Ovary (tissue), 9 donors: Measurements from ENCODE around the gene BUB1B. TPM values are rescaled to one million over a fixed set of nuclear protein-coding genes. Genes with fewer than 3 reads are reported as not detected.
"Not testable (repeated sequence)": the region's sequence is repeated elsewhere in the genome, so short reads cannot be mapped to it uniquely, and the experiment has no call there.

Experiments
- DNase-seq, 5 donors: peaks; one replicate each; pipeline ENCODE4 v3.0.0-alpha.2; 2019 to 2020
- H3K27ac ChIP-seq, 2 donors: fragments of 200-600 bp; one replicate each; pipeline versions ENCODE4 v1.5.1 to v1.8.0; 2019 to 2022
- H3K27me3 ChIP-seq: fragments of 200-600 bp; one replicate; pipeline ENCODE4 v1.8.0; 2022
- H3K36me3 ChIP-seq: fragments of 200-600 bp; sonication (generic); one replicate; pipeline ENCODE4 v1.5.1; 2019
- H3K4me1 ChIP-seq: one replicate; pipeline ENCODE4 v1.8.1; 2013; ENCODE audit warnings: mild to moderate bottlenecking, moderate library complexity; ENCODE audit not compliant: insufficient read depth
- H3K4me3 ChIP-seq: fragments of 200-600 bp; sonication (generic); one replicate; pipeline ENCODE4 v1.5.1; 2017
- H3K9me3 ChIP-seq, 2 donors: fragments of 200-600 bp in 1 of 2; sonication (generic) in 1 of 2; one replicate each; pipeline versions ENCODE4 v1.5.1 to v1.8.1; 2013 to 2019; ENCODE audit warnings: mild to moderate bottlenecking in 1 of 2, moderate library complexity in 1 of 2
- EP300 ChIP-seq: sonication (generic); formaldehyde crosslinking; IDR thresholded peaks from one replicate; pipeline ENCODE4 v1.6.1; 2017; ENCODE audit warnings: antibody characterized with exemption
- POLR2A ChIP-seq: fragments of 450-650 bp; IDR thresholded peaks from one replicate; pipeline ENCODE4 v1.6.1; 2017; ENCODE audit warnings: antibody characterized with exemption, mild to moderate bottlenecking, moderate library complexity
- WGBS, 3 donors: extraction: QIAGEN DNeasy Blood & Tissue Kit in 1 of 3; methylation state at CpG; one replicate each; pipeline versions ENCODE4 v1.1.5 to v1.1.7; 2013 to 2017; 5-methylcytosine and 5-hydroxymethylcytosine counted together
- intact Hi-C, 4 donors: fragments of 100-400 bp; cut with DNase I; formaldehyde crosslinking; loops; one replicate each; pipeline versions ENCODE4 v1.11.0 to v1.15.1; 2022 to 2023
- polyA plus RNA-seq, 2 donors: library from polyadenylated mRNA; stranded (reverse); fragments of 200-250 nt in 1 of 2; fragments of 350-450 nt in 1 of 2; fragmentation: Illumina TruSeq in 1 of 2; extraction: RNeasy Lipid Tissue Mini Kit (QIAGEN cat#74804) in 1 of 2; gene quantifications; one replicate each; pipeline ENCODE4 v1.2.3, GENCODE V29; 2013 to 2014
- total RNA-seq, 7 donors: library from RNA; depleted of rRNA in 2 of 7; stranded (reverse); fragments of >200 nt in 2 of 7; fragmentation: NEBNext Ultra II Directional in 3 of 7; extraction: Animal tissue kit (Norgen Biotek cat#: 25700) in 3 of 7; gene quantifications; one replicate each; pipeline versions ENCODE4 v1.1.0 to v1.2.4, GENCODE V29; 2016 to 2023
- TF ChIP-seq, protein P1 (sequence below), 3 donors: fragments of 450-650 bp in 2 of 3; fragments of 200-600 bp in 1 of 3; IDR thresholded peaks; one replicate each; pipeline versions ENCODE4 v1.5.1 to v1.8.0; 2016 to 2022; ENCODE audit warnings: antibody characterized with exemption in 3 of 3, mild to moderate bottlenecking in 1 of 3
- donor health status: DM: no; HTN: no; CAD: no; lungs with moderate emphysema.
- donor health status: DM: no; HTN: no; CAD: no.
- donor health status: Bipolar disorder and iron deficiency.
- donor health status: DM: yes; HTN: yes; CAD: no.
- donor health status: DM: no; HTN: no; CAD: no.
- donor health status: DM: yes; HTN: yes; CAD: no.

BUB1B gene
- total and polyA plus RNA-seq, 9 donors, result 0.43 to 2.4 (median 1.2) TPM; not detected in 1

DNA sequence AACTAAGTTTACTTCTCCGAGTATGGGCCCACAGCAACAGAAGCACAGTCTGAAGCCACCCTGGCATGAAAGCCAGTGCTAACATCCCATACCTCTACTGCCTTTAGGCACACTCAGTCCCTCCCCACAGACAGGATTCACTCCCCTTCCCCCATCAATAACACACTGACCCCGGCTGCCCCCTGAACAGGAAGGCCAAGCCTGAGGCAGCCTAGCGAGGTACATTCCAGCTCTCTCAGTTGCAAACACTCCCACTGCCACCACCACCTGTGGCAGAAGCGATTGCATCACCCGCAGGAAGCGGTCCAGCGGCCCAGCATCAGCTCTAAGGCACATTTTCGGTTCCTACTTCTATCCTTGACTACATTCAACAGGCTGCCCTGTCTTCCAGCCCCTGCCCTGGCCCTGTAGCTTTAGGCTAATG lies 45.2 kb upstream of the BUB1B start:
- intact Hi-C loops, result no loop called here
- H3K9me3 ChIP-seq, result no peaks in the 10 kb centered on the region
- no peaks in the 10 kb centered on the region for H3K27me3 ChIP-seq
- H3K4me1 ChIP-seq, result no peaks in the 10 kb centered on the region
- TF ChIP-seq EP300 (no peak), POLR2A (no peak)
- TF ChIP-seq, protein P1, sequence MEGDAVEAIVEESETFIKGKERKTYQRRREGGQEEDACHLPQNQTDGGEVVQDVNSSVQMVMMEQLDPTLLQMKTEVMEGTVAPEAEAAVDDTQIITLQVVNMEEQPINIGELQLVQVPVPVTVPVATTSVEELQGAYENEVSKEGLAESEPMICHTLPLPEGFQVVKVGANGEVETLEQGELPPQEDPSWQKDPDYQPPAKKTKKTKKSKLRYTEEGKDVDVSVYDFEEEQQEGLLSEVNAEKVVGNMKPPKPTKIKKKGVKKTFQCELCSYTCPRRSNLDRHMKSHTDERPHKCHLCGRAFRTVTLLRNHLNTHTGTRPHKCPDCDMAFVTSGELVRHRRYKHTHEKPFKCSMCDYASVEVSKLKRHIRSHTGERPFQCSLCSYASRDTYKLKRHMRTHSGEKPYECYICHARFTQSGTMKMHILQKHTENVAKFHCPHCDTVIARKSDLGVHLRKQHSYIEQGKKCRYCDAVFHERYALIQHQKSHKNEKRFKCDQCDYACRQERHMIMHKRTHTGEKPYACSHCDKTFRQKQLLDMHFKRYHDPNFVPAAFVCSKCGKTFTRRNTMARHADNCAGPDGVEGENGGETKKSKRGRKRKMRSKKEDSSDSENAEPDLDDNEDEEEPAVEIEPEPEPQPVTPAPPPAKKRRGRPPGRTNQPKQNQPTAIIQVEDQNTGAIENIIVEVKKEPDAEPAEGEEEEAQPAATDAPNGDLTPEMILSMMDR (IDR thresholded peaks at IDR 0.05), result no peak
- DNase-seq, result peak in 1 of 5 donors; percentile 23
- H3K4me3 ChIP-seq, result no peak overlapping the region
- 47 to 57% (median 56%) methylated on average over 8 of the region's 8 CpGs for WGBS, 3 donors
- H3K27ac ChIP-seq, result no peak overlapping the region
- no peaks in the 10 kb centered on the region for H3K36me3 ChIP-seq

DNA sequence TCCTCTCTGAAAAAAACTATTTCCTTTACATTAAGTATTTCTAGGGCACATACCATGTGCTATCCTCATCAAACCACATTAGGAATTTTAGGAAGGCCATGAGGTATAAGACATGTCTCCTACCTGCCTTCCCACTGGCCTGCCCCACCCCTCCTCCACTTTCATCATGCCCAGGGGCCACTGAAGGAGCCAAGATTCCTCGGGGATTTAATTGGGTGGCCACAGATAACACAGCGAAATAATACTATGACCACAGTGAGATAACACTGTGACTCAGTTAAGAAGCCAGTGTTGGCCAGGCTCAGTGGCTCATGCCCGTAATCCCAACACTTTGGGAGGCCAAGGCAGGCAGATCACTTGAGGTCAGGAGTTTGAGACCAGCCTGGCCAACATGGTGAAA lies 42.4 kb upstream of the BUB1B start:
- DNase-seq, result no peak
- TF ChIP-seq POLR2A (no peak), EP300 (no peak)
- TF ChIP-seq, protein P1 (IDR thresholded peaks at IDR 0.05), result no peak
- 58 to 75% (median 66%) methylated on average over 3 of the region's 3 CpGs for WGBS, 3 donors
- H3K27me3 ChIP-seq, result no peaks in the 10 kb centered on the region
- intact Hi-C loops, result loop anchor here in 1 of 4 donors (2.0 kb wide), 1 partner anchor 130 kb away; no protein-coding TSS in a partner anchor
- no peaks in the 10 kb centered on the region for H3K9me3 ChIP-seq
- H3K4me3 ChIP-seq, result no peak overlapping the region
- H3K36me3 ChIP-seq, result no peaks in the 10 kb centered on the region
- H3K27ac ChIP-seq, result no peak overlapping the region
- no peaks in the 10 kb centered on the region for H3K4me1 ChIP-seq

DNA sequence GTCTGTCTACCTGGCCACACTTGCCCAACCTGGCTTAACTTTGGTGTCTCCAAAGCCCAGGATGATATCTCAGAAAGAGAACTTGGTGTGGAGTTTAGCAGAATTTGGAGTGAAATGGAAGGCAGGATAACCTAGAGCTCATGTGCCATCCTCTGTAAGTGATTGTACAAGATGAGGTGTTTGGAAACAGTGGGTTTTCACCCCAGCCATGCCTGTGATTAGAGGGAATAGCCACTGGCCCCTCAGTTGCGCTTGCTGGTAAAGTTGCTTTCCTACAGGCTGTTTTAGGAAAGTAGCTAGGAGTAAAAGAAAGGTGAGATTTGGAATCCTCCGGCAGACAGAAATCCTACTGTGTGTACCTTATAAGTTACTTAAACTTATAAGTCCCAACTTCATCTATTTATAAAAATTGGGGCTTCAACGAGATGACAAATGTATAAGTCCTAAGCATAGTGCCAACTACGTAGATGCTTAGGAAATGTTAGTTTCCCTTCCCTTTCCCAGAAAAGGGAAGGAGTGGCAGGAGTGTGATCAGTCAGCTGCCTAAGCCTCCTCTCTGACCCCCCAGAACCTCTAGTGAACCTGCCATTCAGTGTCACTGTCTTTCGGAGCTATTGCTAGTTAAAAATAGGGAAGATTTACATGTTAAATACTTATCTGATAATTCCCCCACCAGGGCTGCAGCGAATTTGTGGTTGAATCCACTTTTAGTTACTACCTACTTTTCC lies 38.8 kb upstream of the BUB1B start:
- H3K9me3 ChIP-seq, result no peaks in the 10 kb centered on the region
- DNase-seq, result no peak
- H3K4me1 ChIP-seq, result no peaks in the 10 kb centered on the region
- no peaks in the 10 kb centered on the region for H3K27me3 ChIP-seq
- 74 to 82% (median 78%) methylated on average over 6 of the region's 6 CpGs for WGBS, 3 donors
- no peak overlapping the region for H3K4me3 ChIP-seq
- intact Hi-C loops, result no loop called here
- no peaks in the 10 kb centered on the region for H3K36me3 ChIP-seq
- H3K27ac ChIP-seq, result no peak overlapping the region
- TF ChIP-seq, protein P1 (IDR thresholded peaks at IDR 0.05), result no peak
- no peak for TF ChIP-seq EP300
- TF ChIP-seq POLR2A, result no peak

DNA sequence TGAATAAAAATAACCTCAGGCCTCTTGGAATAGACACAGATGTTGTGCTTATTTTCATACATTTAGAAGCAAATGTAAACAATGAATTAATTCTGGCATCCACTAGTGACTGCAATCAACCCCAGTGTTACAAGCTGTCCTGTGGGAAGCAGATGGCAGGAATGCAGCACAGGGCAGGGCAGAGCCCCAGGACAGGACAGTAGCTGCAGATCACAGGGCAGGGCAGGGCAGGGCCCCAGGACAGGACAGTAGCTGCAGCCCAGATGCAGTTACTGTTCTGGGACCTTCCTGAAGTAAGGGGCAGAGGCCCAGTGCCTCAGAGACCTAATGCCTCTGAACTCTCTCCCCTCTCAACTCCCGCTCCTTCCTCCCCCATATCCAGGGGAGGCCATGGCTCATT lies 37.9 kb upstream of the BUB1B start:
- DNase-seq, H3K9me3 ChIP-seq, H3K4me3 ChIP-seq, H3K4me1 ChIP-seq, H3K36me3 ChIP-seq, H3K27me3 ChIP-seq, H3K27ac ChIP-seq, intact Hi-C loops: not testable (repeated sequence)
- 79 to 95% (median 82%) methylated on average over 1 of the region's 1 CpG for WGBS, 3 donors

DNA sequence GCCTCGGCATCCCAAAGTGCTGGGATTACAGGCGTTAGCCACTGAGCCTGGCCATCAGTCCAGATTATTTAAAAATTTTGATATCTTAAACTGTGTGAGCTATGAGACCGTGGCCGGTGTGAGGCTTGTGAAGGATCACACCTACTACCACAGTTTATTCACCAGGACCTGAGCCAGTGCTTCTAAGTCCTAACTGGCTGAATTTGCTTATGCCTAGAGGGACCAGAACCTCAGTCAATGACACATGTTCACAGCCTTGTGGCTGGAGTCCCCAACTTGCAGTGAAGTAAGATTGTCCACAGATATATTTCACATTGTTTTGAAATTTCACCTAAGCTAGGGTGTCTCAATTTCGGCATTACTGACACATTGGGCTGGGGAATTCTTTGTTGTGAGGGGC lies 37.0 kb upstream of the BUB1B start:
- H3K9me3 ChIP-seq, H3K4me3 ChIP-seq, intact Hi-C loops, H3K4me1 ChIP-seq, H3K27me3 ChIP-seq, H3K36me3 ChIP-seq, H3K27ac ChIP-seq, DNase-seq: not testable (repeated sequence)
- 90 to 98% (median 92%) methylated on average over 5 of the region's 5 CpGs for WGBS, 3 donors

DNA sequence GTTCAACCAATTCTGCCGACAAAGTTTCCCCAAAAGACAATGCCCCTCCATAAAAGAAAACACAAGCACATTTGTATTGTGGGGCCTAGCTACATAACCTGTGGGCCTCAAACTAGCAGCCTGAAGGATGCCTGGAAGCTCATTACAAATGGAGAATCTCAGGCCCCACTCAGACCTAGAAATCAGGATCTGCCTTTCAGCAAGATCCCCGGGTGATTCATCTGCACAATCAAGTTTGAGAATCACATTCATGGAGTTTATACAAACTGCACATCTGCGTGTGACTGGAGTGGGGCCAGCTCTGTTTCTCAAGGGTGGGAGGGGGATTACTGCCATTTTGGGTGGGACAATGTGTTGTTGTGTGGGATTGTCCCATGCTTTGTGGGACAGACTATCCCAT lies 36.5 kb upstream of the BUB1B start:
- WGBS, 3 donors, result 79 to 86% (median 82%) methylated on average over 3 of the region's 3 CpGs
- H3K27me3 ChIP-seq, H3K27ac ChIP-seq, H3K36me3 ChIP-seq, H3K4me1 ChIP-seq, H3K4me3 ChIP-seq, H3K9me3 ChIP-seq, intact Hi-C loops, DNase-seq: not testable (repeated sequence)

DNA sequence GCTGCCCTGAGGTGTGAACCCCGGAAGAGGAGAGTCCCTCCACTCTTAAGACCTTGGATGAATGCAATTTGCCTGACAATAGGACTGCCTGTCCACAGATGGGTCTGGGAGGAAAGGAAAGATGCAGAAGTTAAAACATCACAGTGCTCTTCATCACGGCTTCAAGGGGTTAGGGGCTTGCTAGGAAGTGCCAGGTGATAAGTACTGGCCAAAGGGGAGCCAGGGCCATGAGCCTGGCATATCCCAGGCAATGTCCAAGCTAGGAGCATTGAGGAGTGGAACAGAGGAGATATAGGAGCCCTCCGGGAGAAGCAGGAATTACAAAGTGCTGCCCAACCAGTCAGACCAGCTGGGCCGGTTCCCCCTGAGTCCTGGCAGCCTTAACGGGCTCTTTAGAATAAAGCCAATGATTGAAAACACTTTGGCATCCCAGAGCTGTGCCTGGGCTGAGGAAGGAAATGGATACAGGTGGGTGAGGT lies 36.0 kb upstream of the BUB1B start:
- DNase-seq, H3K27ac ChIP-seq, H3K27me3 ChIP-seq, H3K9me3 ChIP-seq, H3K36me3 ChIP-seq, intact Hi-C loops, H3K4me1 ChIP-seq, H3K4me3 ChIP-seq: not testable (repeated sequence)
- WGBS, 3 donors, result 60 to 70% (median 69%) methylated on average over 4 to 5 of the region's 5 CpGs
